T follicular helper cell (primary cell): Measurements from ENCODE around the gene TEX26.

Source experiments
- DNase-seq: peaks from one replicate; pipeline ENCODE4 v3.0.0-alpha.2; 2020; ENCODE audit warnings: low read depth

The TEX26 gene

DNA sequence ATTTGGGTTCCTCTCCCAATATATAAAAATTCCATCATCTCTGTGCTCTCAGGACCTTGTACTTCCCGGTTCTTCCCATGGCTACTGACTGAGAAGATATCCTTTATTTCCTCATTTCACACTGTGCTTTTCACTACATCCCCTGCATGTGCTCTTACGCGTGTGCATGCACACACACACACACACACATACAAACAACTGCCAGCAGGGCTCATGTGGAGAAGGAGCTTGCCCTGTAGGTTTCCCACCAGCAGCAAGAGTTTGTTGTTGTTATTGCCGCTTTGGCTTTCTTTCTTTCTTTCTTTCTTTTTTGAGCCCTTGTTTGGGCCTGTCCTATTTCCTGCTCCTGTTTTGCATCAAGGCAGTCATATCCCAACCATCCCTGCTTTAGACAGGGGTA lies 43.6 kb downstream of the TEX26 start:
- no peak for DNase-seq

GRCh38 chr13:30978981-30979956 lies 46.8 kb downstream of the TEX26 start:
- no peak for DNase-seq

- DNase-seq: no peak
Measured at GRCh38 chr13:30982506-30982905, 50.0 kb downstream of the TEX26 start.

DNA sequence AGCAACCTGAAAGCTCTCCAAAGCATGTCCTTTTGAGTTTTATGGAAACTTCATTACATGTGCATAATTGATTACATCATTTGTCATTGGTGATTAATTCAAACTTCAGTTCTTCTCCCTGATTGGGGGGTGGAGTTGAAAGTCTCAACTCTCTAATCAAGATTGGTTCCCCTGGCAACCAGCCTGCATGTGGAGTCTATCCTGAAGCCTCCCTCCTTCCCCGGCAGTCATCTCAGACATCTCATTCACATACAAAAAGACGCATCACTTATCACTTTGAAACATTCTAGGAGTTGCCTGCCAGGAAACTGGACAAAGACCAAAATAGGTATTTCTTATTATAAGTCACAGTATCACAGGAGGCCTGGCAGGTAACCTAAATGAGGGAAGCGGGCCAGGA lies 50.5 kb downstream of the TEX26 start:
- DNase-seq: no peak

- DNase-seq: no peak
Measured at GRCh38 chr13:30983431-30983830, 51.0 kb downstream of the TEX26 start.

- DNase-seq: no peak
Measured at GRCh38 chr13:30984620-30985019, 52.2 kb downstream of the TEX26 start.

- no peak for DNase-seq
Measured at GRCh38 chr13:30985637-30986205, 53.3 kb downstream of the TEX26 start.

DNA sequence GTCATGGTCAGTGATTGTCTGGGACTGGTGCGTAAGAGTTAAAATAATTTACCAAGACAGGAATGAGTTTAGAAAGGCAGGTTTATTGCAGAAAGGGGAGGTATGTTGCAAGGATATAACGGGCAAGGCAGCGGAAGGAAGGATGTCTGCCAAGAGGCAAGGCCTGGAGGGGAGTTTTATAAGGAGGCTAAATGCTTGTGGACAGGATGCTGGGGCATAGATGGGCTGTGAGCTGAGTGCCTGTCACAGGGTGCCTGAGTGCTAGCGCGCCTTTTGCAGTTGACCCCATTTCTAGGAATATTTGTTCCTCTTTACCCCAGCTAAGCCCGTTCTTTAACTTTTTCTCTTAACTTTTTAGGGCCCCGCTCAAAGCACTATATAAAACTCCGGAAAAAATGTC lies 58.7 kb downstream of the TEX26 start:
- no peak for DNase-seq

DNA sequence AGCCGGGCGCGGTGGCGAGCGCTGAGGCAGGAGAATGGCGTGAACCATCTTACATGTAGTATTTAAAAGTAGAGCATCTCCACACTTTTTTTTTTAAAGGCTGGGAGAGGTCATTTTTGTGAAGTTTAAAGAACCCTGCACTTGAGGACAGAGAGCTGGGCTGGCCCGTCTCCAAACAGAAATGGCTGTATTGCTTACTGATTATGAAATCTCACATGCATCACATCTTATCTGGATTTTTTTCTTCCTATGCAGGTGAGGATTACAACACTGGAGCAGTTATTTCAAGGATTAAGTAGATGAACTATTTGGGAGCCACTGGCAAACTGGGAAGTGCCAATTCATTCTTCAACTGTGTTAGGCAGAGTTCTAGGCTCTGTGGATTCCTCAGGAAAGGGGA lies 59.5 kb downstream of the TEX26 start:
- no peak for DNase-seq

- DNase-seq: no peak
Measured at GRCh38 chr13:30995331-30995730, 62.9 kb downstream of the TEX26 start.

DNA sequence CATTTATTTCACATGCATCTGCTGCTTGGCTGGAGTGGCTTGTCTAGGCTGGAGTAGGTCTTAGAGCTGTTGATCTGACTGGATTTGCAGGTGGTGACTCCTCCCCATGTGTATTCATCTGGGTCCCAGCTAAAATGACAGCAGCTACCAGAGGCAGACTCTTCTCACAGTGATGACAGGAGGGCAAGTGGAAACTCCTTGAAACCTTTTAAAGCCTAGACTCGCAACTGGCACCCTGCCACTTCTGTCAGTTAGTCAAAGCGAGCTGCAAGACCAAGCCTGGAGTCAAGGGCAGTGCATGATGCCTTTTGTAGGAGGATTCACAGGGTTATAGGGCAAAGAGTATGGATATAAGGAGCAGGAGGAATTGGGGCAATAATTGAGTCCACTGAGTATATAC lies 65.2 kb downstream of the TEX26 start:
- DNase-seq: no peak

- no peak for DNase-seq
Measured at GRCh38 chr13:30998136-30999088, 66.0 kb downstream of the TEX26 start.

- no peak for DNase-seq
Measured at GRCh38 chr13:31000889-31001288, 68.4 kb downstream of the TEX26 start.

- no peak for DNase-seq
Measured at GRCh38 chr13:31001647-31002046, 69.2 kb downstream of the TEX26 start.

DNA sequence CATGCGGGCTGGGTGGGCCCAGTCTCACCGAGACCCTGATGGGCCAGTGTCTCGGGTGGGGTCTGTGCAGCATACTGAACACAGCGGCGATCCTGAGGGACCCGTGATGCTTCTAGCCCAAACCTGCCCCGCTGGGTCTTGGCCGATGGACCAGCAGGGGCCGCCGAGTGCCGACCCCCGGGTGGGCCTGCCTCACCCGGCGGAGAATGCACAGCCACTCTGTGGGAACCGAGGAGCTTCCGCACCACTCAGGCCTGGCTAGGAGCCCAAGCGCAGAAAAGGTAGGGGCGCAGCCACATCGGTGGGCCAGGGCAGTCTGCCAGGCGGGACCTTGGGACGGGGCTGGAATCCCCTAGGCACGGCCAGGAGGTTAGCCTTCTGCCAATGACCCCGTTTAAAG lies 72.6 kb downstream of the TEX26 start:
- no peak for DNase-seq

DNA sequence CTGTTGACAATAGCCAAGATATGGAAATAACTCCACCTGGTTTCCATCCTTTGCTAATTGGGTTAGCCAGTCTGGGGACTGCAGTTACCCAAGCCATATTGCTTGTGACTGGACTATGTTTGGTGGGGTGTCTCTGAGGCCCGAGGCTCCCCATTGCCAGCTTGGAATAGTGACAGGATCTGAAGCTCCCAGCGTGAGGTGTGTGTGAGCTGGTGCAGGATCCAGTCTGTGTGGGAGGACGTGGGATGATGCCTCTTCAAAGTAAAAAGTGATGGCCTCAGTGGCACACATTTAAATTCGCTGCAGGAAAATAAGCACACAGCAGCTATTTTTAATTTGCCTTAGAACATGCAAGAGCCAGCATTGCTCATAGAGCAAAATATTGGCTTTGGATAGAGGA lies 75.0 kb downstream of the TEX26 start:
- no peak for DNase-seq

DNA sequence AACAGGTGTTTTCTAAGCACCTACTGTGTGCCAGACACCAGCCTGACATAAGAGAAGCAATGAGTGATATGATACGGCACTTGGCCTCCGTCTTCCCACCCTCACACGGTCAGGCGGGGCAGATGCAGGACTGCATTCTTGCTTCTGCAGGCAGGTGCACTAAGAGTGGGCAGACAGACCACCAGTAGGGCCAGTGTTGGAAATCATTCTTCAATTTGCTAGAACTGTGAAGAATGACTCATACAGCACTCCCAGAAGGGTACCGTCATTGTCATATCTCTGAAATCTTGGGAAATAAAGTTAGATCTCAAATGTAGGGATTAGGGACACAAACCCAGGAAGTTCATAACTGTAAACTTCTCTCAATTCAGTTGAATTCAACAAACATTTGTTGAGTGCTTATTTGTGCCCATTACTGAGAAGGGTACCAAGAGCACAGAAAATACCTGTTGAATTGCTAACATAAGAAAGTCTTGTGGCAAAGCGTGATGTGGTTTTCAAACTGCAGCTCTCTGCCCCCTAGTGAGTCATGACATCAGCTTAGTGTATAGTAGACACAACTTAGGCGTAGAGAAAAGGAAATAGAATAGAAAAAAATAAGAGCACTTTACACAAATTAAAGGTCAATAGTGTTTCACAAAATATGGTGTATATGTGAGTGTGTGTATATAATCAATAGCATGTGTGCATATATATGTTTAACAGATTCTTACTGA lies 76.1 kb downstream of the TEX26 start:
- DNase-seq: no peak

- DNase-seq: no peak
Measured at GRCh38 chr13:31009166-31009565, 76.7 kb downstream of the TEX26 start.

DNA sequence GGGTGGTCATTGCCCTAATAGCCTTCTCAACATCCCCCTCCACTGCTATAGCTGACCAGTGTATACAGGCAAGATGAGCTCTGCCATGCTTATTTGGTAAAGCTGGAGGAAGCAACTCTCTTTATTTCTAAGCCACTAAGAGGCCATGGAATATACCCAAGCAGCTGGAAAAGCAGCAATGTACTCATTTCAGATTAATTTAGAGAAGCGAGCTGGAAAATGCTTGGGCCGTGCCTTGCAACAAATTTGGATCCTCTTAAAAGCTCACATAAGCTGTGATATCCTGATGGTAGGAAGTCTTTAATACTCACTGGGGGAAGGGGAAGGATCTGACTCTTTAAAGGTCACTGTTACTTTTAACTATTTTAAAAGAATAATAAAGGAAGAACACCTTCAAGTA lies 77.8 kb downstream of the TEX26 start:
- DNase-seq: no peak

- DNase-seq: no peak
Measured at GRCh38 chr13:31011193-31011860, 78.9 kb downstream of the TEX26 start.
